ENCODE results near the gene FAT2. TPM values are rescaled to one million over a fixed set of nuclear protein-coding genes. Genes with fewer than 3 reads are reported as not detected.

The FAT2 gene
- total RNA-seq, 2 donors from 2014 or later, result not detected

DNA sequence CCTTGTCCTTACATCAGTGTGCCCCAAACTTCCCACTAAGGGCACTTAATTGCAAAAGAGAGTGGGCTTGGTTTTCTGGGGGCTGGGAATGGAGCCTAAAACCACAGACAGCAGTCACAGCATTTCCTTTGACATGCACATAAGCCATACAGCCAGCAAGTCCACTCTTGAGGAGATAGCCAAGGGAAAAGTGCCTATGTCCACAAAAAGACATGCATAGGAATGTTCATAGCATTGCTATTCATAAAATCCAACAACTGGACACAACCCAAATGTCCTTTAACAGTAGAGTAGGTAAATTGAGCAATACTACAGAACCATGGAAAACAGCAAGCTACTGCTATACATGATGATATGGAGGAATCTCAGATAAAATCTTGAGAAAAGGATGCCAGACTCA is 11.7 kb upstream of the FAT2 start:
- no peak overlapping the region for H3K27ac ChIP-seq
- no peaks in the 10 kb centered on the region for H3K4me1 ChIP-seq
- intact Hi-C loops (cut with DNase I), result no loop called here
- no peaks in the 10 kb centered on the region for H3K36me3 ChIP-seq
- no peak for DNase-seq
- H3K4me3 ChIP-seq, result no peak overlapping the region
- TF ChIP-seq, protein P1, sequence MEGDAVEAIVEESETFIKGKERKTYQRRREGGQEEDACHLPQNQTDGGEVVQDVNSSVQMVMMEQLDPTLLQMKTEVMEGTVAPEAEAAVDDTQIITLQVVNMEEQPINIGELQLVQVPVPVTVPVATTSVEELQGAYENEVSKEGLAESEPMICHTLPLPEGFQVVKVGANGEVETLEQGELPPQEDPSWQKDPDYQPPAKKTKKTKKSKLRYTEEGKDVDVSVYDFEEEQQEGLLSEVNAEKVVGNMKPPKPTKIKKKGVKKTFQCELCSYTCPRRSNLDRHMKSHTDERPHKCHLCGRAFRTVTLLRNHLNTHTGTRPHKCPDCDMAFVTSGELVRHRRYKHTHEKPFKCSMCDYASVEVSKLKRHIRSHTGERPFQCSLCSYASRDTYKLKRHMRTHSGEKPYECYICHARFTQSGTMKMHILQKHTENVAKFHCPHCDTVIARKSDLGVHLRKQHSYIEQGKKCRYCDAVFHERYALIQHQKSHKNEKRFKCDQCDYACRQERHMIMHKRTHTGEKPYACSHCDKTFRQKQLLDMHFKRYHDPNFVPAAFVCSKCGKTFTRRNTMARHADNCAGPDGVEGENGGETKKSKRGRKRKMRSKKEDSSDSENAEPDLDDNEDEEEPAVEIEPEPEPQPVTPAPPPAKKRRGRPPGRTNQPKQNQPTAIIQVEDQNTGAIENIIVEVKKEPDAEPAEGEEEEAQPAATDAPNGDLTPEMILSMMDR (IDR thresholded peaks at IDR 0.05), result no peak
- H3K9ac ChIP-seq (ENCODE audit: low read depth in 2 of 2, low read length in 2 of 2), result no peak overlapping the region
- H3K9me3 ChIP-seq, result no peaks in the 10 kb centered on the region
- H3K27me3 ChIP-seq, result no peaks in the 10 kb centered on the region

DNA sequence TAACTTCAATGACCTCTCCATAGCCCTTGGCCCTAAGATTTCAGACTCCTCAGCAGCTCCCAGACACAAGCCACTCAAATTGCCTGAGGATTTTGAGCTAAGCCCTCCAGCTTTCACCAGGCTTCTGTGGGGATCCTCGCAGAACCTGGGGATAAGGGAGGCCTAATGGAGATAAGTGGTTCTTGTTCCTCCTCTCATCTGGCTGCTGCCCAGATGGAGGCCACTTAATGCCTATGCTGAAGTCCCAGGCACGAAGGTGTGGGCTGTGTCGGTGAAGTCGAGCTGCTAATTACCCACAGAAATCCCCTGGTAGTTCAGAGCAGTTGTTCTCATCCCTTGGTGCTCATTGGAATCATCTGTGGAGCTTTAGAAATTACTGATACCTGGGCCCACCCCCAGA is 10.3 kb upstream of the FAT2 start:
- no peaks in the 10 kb centered on the region for H3K4me1 ChIP-seq
- no peaks in the 10 kb centered on the region for H3K36me3 ChIP-seq
- no peak for DNase-seq
- H3K9me3 ChIP-seq, result no peaks in the 10 kb centered on the region
- H3K9ac ChIP-seq (ENCODE audit: low read depth in 2 of 2, low read length in 2 of 2), result no peak overlapping the region
- TF ChIP-seq, protein P1 (IDR thresholded peaks at IDR 0.05), result no peak
- no peak overlapping the region for H3K4me3 ChIP-seq
- H3K27me3 ChIP-seq, result no peaks in the 10 kb centered on the region
- intact Hi-C loops (cut with DNase I), result no loop called here
- no peak overlapping the region for H3K27ac ChIP-seq

DNA sequence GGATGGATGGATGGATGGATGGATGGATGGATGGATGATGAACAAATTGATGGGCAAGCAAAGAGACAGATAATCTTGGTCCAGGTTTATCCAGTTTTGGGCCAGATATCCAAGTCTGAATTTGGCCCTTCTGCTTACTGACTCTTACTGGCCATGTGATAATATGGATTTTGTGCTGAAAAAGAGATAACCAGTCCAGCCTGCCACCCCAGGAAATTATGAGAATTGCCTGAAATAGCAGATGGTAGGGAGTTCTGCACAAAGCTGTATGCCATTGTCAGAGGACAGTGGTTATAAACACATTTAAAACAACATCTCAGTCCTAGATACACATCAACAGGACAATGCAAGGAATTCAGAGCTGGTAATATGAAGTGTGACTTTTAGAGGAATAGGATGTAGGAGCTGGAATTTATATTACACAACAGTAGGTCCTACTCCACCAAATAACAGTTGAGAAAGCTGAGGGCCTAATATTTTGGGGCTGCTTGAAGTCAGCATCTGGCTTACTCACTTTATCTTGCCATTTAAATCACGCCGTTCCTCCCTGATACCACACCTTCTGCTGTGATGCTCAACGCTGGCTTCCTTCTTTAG is 9.0 kb upstream of the FAT2 start:
- no peak overlapping the region for H3K27ac ChIP-seq
- H3K4me3 ChIP-seq, result no peak overlapping the region
- no peaks in the 10 kb centered on the region for H3K27me3 ChIP-seq
- no peak overlapping the region for H3K9ac ChIP-seq (ENCODE audit: low read depth in 2 of 2, low read length in 2 of 2)
- intact Hi-C loops (cut with DNase I), result no loop called here
- H3K4me1 ChIP-seq, result no peaks in the 10 kb centered on the region
- H3K9me3 ChIP-seq, result no peaks in the 10 kb centered on the region
- H3K36me3 ChIP-seq, result no peaks in the 10 kb centered on the region
- TF ChIP-seq, protein P1 (IDR thresholded peaks at IDR 0.05), result no peak
- no peak for DNase-seq

DNA sequence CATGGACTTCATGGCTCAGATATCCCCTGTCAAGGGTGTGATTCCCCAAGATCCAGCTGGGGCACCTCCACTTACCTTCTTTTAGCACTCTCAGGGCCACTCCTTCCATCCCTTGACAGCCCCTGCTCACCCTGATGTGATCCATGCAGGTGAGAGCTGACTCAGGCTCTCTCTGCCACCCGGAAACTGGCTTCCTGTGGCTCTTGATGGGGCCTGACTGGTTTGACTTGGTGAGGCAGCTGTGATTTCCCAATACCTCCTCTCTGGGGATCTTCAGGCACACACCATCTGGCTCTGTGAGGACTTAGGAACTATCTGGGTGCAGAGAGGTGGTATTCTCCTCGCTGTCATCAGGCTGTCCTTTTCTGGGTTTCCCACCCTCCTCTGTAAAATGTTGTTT is 7.9 kb upstream of the FAT2 start:
- TF ChIP-seq, protein P1 (IDR thresholded peaks at IDR 0.05), result no peak
- DNase-seq, result no peak
- no peaks in the 10 kb centered on the region for H3K36me3 ChIP-seq
- H3K4me3 ChIP-seq, result no peak overlapping the region
- H3K27ac ChIP-seq, result no peak overlapping the region
- intact Hi-C loops (cut with DNase I), result no loop called here
- H3K9ac ChIP-seq (ENCODE audit: low read depth in 2 of 2, low read length in 2 of 2), result no peak overlapping the region
- H3K9me3 ChIP-seq, result no peaks in the 10 kb centered on the region
- no peaks in the 10 kb centered on the region for H3K27me3 ChIP-seq
- no peaks in the 10 kb centered on the region for H3K4me1 ChIP-seq

DNA sequence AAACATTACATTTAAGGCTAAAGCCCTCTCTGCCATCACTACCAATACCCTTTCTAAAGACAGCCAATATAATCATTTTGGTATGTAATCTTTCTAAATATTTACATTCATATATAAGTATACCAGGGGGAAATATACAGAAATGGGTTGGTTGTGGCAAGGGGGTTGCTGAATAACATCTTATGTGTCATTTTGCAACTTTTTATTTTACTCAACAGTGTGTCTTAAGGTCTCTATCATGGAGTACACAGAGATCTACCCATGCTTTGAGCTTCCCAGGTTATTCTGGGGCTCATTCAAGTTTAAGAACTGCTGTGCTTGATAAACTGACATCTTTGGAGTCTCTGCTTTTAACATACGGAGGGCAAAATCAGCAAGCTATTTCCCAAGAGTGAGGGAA is 7.4 kb upstream of the FAT2 start:
- H3K4me1 ChIP-seq, result no peaks in the 10 kb centered on the region
- no peak overlapping the region for H3K27ac ChIP-seq
- TF ChIP-seq, protein P1 (IDR thresholded peaks at IDR 0.05), result no peak
- H3K9me3 ChIP-seq, result no peaks in the 10 kb centered on the region
- no peak for DNase-seq
- no peak overlapping the region for H3K4me3 ChIP-seq
- intact Hi-C loops (cut with DNase I), result no loop called here
- no peak overlapping the region for H3K9ac ChIP-seq (ENCODE audit: low read depth in 2 of 2, low read length in 2 of 2)
- no peaks in the 10 kb centered on the region for H3K27me3 ChIP-seq
- H3K36me3 ChIP-seq, result no peaks in the 10 kb centered on the region

Measured in colonic mucosa (tissue), 4 donors.